ENCODE results near the gene PRKACA.
A peak's percentile ranks its signal among the peaks of the same experiment; 100 is the strongest.

The PRKACA gene

DNA sequence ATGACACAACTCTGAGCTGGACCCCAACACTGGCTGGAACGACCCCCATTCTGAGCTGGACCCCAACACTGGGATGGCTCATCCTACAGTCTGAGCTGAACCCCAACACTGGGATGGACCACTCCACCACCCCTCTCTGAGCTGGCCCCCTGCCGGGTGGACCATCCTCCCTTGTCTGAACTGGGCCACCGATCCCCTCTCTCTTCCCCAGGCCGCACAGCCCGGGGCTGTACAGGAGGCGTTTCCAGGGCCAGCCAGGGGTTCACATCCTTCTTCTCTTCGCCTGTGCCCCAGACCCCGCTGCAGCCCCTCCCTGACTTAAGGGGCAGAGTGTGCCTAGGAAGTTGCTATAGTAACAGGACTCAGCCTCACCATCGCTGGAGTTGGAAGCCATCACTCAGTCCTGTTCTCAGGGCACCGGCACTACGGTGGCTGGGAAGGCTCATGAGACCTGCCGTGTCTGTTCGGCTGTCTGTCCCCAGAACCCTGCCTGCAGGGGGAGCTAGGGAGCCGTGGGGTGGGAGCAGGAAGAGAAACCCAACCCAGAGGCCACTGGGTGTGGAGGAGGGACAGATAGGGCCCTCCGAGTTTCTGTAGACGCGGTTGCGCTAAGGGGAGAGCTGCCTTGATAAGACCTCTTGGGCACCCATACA lies 3.7 kb downstream of the PRKACA start:
- H3K4me3 ChIP-seq (ENCODE audit: low read length): no peak overlapping the region

DNA sequence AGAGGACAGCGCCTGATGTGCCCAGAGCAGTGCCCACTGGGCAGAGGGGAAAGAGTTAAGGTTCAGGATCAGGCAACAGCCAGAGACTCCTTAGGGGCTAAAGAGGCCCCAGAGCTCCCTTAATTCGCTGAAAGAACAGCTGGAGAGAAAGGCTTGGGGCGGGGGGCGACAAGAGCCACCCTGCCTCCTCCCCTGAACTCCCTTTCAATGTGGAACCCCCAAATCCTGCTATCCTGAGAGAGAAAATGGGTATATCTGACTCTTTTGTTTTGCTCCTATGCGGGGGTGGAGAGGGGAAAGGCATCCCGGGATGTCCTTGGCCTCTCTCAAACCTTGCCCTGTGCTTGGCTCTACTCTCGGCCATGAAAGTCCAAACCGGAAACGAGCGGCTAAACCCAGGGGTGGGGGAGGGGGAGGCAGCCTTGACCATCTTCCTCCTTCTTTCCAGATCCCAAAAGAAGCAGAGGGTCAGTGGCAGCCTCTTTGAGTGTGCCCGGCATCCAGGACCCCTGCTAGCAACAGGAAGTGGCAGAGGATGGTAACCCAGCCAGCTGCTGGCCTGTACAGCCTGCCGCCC lies 4.7 kb downstream of the PRKACA start:
- Histone ChIP-seq H4K20me1 (ENCODE audit: control insufficient read depth, insufficient read depth, low read depth, low read length) (0 out of 2 replicates have a peak, but pooled peaks cover 5% of the 10 kb centered on the region), H3K36me3 (ENCODE audit: control insufficient read depth, low read length) (no peaks in the 10 kb centered on the region), H3K27ac (ENCODE audit: low read depth, low read length) (no peak overlapping the region), H3K9me3 (ENCODE audit: control insufficient read depth, insufficient read depth, low read length) (no peaks in the 10 kb centered on the region), H3K4me3 (ENCODE audit: low read length) (no peak overlapping the region), H3K4me1 (ENCODE audit: control insufficient read depth, low read length) (peaks cover 32% of the 10 kb centered on the region), H3F3A (ENCODE audit: control insufficient read depth, insufficient read depth) (peaks cover 4% of the 10 kb centered on the region; the same call in 1 of the 2 replicates), H3K27me3 (ENCODE audit: control insufficient read depth, low read length) (no peaks in the 10 kb centered on the region), H3K4me2 (ENCODE audit: low read length) (no peak overlapping the region), H3K79me2 (ENCODE audit: control insufficient read depth, low read length) (peaks cover 36% of the 10 kb centered on the region), H3K9me2 (replicated peaks; ENCODE audit: control insufficient read depth, low read length) (no peaks in the 10 kb centered on the region)
- TF ChIP-seq EZH2phosphoT487 (IDR thresholded peaks at IDR 0.05; ENCODE audit: borderline replicate concordance, low read length): no peak
- TF ChIP-seq, protein P1, sequence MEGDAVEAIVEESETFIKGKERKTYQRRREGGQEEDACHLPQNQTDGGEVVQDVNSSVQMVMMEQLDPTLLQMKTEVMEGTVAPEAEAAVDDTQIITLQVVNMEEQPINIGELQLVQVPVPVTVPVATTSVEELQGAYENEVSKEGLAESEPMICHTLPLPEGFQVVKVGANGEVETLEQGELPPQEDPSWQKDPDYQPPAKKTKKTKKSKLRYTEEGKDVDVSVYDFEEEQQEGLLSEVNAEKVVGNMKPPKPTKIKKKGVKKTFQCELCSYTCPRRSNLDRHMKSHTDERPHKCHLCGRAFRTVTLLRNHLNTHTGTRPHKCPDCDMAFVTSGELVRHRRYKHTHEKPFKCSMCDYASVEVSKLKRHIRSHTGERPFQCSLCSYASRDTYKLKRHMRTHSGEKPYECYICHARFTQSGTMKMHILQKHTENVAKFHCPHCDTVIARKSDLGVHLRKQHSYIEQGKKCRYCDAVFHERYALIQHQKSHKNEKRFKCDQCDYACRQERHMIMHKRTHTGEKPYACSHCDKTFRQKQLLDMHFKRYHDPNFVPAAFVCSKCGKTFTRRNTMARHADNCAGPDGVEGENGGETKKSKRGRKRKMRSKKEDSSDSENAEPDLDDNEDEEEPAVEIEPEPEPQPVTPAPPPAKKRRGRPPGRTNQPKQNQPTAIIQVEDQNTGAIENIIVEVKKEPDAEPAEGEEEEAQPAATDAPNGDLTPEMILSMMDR (IDR thresholded peaks at IDR 0.05; ENCODE audit: low read depth, low read length, poor library complexity, severe bottlenecking): no peak

More for the DNA sequence above, 3.7 kb downstream of the PRKACA start:
- H3K79me2 ChIP-seq (ENCODE audit: control insufficient read depth, low read length): peaks cover 36% of the 10 kb centered on the region
- H3K36me3 ChIP-seq (ENCODE audit: control insufficient read depth, low read length): no peaks in the 10 kb centered on the region
- no peaks in the 10 kb centered on the region for H3K9me3 ChIP-seq (ENCODE audit: control insufficient read depth, insufficient read depth, low read length)
- H4K20me1 ChIP-seq (ENCODE audit: control insufficient read depth, insufficient read depth, low read depth, low read length): peaks cover 7% of the 10 kb centered on the region; the same call in 1 of the 2 replicates
- H3K9me2 ChIP-seq (replicated peaks; ENCODE audit: control insufficient read depth, low read length): no peaks in the 10 kb centered on the region
- TF ChIP-seq, protein P1 (IDR thresholded peaks at IDR 0.05; ENCODE audit: low read depth, low read length, poor library complexity, severe bottlenecking): peak; percentile 62
- no peak for TF ChIP-seq EZH2phosphoT487 (IDR thresholded peaks at IDR 0.05; ENCODE audit: borderline replicate concordance, low read length)
- H3K4me2 ChIP-seq (ENCODE audit: low read length): no peak overlapping the region
- H3K4me1 ChIP-seq (ENCODE audit: control insufficient read depth, low read length): peaks cover 39% of the 10 kb centered on the region
- peaks cover 8% of the 10 kb centered on the region for H3F3A ChIP-seq (ENCODE audit: control insufficient read depth, insufficient read depth)
- no peak overlapping the region for H3K27ac ChIP-seq (ENCODE audit: low read depth, low read length)
- no peaks in the 10 kb centered on the region for H3K27me3 ChIP-seq (ENCODE audit: control insufficient read depth, low read length)

DNA sequence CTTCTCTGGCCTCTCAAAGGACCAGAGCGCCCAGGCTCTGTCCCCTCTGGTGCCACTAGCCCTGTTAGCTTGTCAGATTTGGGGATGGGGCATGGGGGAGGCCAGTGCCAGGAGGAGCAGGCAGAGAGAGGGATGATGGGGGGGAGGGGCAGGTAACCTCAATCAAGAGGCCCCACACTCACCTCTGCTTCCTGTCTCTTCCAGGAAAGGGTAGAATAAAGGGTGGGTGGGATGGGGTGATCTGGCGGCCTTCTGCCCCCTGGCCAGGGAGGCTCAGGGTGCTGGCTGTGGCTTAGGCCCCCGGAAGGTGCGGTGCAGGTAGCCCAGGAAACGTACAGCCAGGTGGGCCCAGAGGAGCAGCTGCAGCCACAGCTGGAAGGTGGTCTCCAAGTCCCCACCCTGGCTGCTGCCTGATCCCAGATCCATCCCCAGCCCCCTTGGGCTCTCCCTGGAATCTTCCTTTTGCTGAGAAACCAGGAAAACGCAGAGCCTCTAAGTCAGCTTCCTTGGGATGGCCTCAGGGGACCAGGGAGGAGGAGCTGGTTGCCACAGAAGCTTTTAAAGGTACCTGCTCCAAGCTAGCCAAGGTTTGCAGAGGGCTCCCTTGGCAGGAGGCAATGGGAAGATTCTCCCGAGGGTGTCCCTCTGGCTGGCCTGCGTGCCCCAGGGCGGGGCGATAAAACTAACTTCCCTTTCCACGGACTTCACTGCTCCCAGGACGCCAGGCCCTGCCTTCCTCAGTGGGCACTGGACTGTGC lies 5.3 kb downstream of the PRKACA start:
- H3K79me2 ChIP-seq (ENCODE audit: control insufficient read depth, low read length): peaks cover 36% of the 10 kb centered on the region
- peaks cover 32% of the 10 kb centered on the region for H3K4me1 ChIP-seq (ENCODE audit: control insufficient read depth, low read length)

More for the DNA sequence above, 5.3 kb downstream of the PRKACA start:
- Histone ChIP-seq H3K27ac (ENCODE audit: low read depth, low read length) (no peak overlapping the region), H3K4me2 (ENCODE audit: low read length) (no peak overlapping the region), H3K9me3 (ENCODE audit: control insufficient read depth, insufficient read depth, low read length) (no peaks in the 10 kb centered on the region), H3K4me3 (ENCODE audit: low read length) (no peak overlapping the region), H3K36me3 (ENCODE audit: control insufficient read depth, low read length) (no peaks in the 10 kb centered on the region), H4K20me1 (ENCODE audit: control insufficient read depth, insufficient read depth, low read depth, low read length) (0 out of 2 replicates have a peak, but pooled peaks cover 5% of the 10 kb centered on the region), H3F3A (ENCODE audit: control insufficient read depth, insufficient read depth) (peaks cover 4% of the 10 kb centered on the region; the same call in 1 of the 2 replicates), H3K27me3 (ENCODE audit: control insufficient read depth, low read length) (no peaks in the 10 kb centered on the region), H3K9me2 (replicated peaks; ENCODE audit: control insufficient read depth, low read length) (no peaks in the 10 kb centered on the region)
- TF ChIP-seq EZH2phosphoT487 (IDR thresholded peaks at IDR 0.05; ENCODE audit: borderline replicate concordance, low read length): no peak
- TF ChIP-seq, protein P1 (IDR thresholded peaks at IDR 0.05; ENCODE audit: low read depth, low read length, poor library complexity, severe bottlenecking): no peak
